Testis (tissue), 5 donors: ENCODE measurements around the gene ARHGEF10L. TPM values are rescaled to one million over a fixed set of nuclear protein-coding genes. Genes with fewer than 3 reads are reported as not detected.
"Not testable (repeated sequence)": the region's sequence is repeated elsewhere in the genome, so short reads cannot be mapped to it uniquely, and the experiment has no call there.

Experiments
- DNase-seq: peaks from one replicate; pipeline ENCODE4 v3.0.0-alpha.2; 2019
- H3K27ac ChIP-seq, 2 donors: fragments of 200-600 bp; sonication (generic); one replicate each; pipeline ENCODE4 v1.5.1; 2019
- H3K27me3 ChIP-seq: fragments of 200-600 bp; sonication (generic); one replicate; pipeline ENCODE4 v1.5.1; 2019
- H3K36me3 ChIP-seq: fragments of 200-600 bp; sonication (generic); one replicate; pipeline ENCODE4 v1.5.1; 2017; ENCODE audit warnings: low read depth; ENCODE audit errors: missing control alignments
- H3K4me1 ChIP-seq: fragments of 200-600 bp; sonication (generic); one replicate; pipeline ENCODE4 v1.5.1; 2019
- H3K4me3 ChIP-seq, 2 donors: fragments of 200-600 bp; sonication (generic); one replicate each; pipeline ENCODE4 v1.5.1; 2017 to 2019
- H3K9me3 ChIP-seq: fragments of 200-600 bp; sonication (generic); one replicate; pipeline ENCODE4 v1.5.1; 2017
- POLR2A ChIP-seq: fragments of 450-650 bp; IDR thresholded peaks from one replicate; pipeline ENCODE4 v1.6.1; 2017; ENCODE audit warnings: antibody characterized with exemption, mild to moderate bottlenecking, moderate library complexity
- WGBS, 2 donors: methylation state at CpG; one replicate each; pipeline ENCODE4 v1.1.5; 2018; 5-methylcytosine and 5-hydroxymethylcytosine counted together
- intact Hi-C: fragments of 100-400 bp; cut with DNase I; formaldehyde crosslinking; loops from one replicate; pipeline ENCODE4 v1.15.1; 2023; ENCODE audit warnings: low total_unique reads
- long read RNA-seq, 2 donors: transcript quantifications; one replicate each; lab custom pipeline, GENCODE V29; 2026
- polyA plus RNA-seq: library from polyadenylated mRNA; stranded (reverse); fragments of 350-450 nt; fragmentation: Illumina TruSeq; extraction: RNeasy Lipid Tissue Mini Kit (QIAGEN cat#74804); gene quantifications from one replicate; pipeline ENCODE4 v1.2.3, GENCODE V29; 2014; ENCODE audit warnings: low read depth, low replicate concordance; ENCODE audit not compliant: insufficient read depth
- total RNA-seq, 2 donors: library from RNA; depleted of rRNA; stranded (reverse); fragments of >200 nt; gene quantifications; one replicate each; pipeline ENCODE4 v1.2.3, GENCODE V29; 2016
- TF ChIP-seq, protein P1 (sequence below), 3 experiments: fragments of 450-650 bp in 2 of 3; fragments of 200-600 bp in 1 of 3; sonication (generic) in 1 of 3; IDR thresholded peaks; one replicate each; pipeline ENCODE4 v1.5.1; 2016 to 2019; ENCODE audit warnings: antibody characterized with exemption in 3 of 3, mild to moderate bottlenecking in 2 of 3, moderate library complexity in 1 of 3

ARHGEF10L gene, protein sequence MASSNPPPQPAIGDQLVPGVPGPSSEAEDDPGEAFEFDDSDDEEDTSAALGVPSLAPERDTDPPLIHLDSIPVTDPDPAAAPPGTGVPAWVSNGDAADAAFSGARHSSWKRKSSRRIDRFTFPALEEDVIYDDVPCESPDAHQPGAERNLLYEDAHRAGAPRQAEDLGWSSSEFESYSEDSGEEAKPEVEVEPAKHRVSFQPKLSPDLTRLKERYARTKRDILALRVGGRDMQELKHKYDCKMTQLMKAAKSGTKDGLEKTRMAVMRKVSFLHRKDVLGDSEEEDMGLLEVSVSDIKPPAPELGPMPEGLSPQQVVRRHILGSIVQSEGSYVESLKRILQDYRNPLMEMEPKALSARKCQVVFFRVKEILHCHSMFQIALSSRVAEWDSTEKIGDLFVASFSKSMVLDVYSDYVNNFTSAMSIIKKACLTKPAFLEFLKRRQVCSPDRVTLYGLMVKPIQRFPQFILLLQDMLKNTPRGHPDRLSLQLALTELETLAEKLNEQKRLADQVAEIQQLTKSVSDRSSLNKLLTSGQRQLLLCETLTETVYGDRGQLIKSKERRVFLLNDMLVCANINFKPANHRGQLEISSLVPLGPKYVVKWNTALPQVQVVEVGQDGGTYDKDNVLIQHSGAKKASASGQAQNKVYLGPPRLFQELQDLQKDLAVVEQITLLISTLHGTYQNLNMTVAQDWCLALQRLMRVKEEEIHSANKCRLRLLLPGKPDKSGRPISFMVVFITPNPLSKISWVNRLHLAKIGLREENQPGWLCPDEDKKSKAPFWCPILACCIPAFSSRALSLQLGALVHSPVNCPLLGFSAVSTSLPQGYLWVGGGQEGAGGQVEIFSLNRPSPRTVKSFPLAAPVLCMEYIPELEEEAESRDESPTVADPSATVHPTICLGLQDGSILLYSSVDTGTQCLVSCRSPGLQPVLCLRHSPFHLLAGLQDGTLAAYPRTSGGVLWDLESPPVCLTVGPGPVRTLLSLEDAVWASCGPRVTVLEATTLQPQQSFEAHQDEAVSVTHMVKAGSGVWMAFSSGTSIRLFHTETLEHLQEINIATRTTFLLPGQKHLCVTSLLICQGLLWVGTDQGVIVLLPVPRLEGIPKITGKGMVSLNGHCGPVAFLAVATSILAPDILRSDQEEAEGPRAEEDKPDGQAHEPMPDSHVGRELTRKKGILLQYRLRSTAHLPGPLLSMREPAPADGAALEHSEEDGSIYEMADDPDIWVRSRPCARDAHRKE (N-terminal part only)
- total RNA-seq (10 to 100 TPM; 18.4 to 20.3 TPM), polyA plus RNA-seq (13.5 TPM)
- long read RNA-seq, donor 1, full-length matches to known transcripts: 4 of 4 reads
- long read RNA-seq, donor 1, partial matches to known transcripts: 0 of 4 reads
- long read RNA-seq, donor 1, other reads (novel, unspliced or antisense): 0 of 4 reads
- long read RNA-seq, donor 2, partial matches to known transcripts: 5 of 5 reads
- long read RNA-seq, donor 2, other reads (novel, unspliced or antisense): 0 of 5 reads

DNA sequence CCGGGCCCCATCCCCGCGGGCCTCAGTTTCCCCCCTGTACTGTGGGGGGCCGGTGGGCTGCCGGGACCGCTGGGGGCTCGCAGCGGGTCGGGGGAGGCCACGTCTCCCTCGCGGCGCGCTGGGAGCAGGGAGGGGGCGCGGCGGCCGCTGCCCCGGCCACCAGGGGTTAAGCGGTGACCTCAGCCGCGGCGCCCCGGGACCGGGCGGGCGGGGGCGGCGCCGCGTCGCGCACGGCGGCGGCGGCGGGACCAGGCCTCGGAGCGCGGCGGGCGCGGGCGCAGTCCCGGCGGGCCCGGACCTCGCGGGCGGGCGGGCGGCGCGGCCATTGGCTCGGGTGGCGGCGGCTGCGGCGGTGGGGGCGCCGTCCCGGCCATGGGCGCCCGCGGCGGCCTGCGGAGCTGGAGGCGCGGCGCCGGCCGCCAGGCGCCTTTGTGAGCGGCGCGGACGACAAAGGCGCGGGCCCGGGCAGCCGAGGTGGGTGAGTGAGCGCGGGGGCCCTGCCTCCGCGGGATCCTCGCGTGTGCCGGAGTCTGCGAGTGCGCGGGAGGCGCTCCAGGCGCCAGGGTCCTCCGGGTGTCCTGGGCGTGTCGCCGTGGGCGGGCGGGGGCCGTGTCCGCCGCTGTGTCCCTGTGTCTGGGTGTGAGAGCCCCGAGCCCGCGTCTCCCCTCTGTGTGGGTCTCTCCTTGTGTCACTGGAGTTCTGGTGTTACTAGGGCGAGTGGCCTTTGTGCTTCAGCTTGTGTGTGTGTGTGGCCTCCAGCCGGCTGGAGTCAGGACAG lies at the start of gene ARHGEF10L:
TSS of gene ARHGEF10L (plus strand) at position 222 of the 778 bp plus-strand sequence. CDS start 40,898 bp downstream, outside the sequence.
- no peaks in the 10 kb centered on the region for H3K9me3 ChIP-seq
- H3K27ac ChIP-seq: peak within 1 kb of the TSS; percentile 75 to 87
- H3K36me3 ChIP-seq: no peaks in the 10 kb centered on the region
- intact Hi-C loops: no loop called here
- peaks cover 22% of the 10 kb centered on the region for H3K4me1 ChIP-seq
- TF ChIP-seq, protein P1, sequence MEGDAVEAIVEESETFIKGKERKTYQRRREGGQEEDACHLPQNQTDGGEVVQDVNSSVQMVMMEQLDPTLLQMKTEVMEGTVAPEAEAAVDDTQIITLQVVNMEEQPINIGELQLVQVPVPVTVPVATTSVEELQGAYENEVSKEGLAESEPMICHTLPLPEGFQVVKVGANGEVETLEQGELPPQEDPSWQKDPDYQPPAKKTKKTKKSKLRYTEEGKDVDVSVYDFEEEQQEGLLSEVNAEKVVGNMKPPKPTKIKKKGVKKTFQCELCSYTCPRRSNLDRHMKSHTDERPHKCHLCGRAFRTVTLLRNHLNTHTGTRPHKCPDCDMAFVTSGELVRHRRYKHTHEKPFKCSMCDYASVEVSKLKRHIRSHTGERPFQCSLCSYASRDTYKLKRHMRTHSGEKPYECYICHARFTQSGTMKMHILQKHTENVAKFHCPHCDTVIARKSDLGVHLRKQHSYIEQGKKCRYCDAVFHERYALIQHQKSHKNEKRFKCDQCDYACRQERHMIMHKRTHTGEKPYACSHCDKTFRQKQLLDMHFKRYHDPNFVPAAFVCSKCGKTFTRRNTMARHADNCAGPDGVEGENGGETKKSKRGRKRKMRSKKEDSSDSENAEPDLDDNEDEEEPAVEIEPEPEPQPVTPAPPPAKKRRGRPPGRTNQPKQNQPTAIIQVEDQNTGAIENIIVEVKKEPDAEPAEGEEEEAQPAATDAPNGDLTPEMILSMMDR (IDR thresholded peaks at IDR 0.05): no peak
- no peak for TF ChIP-seq POLR2A
- no peaks in the 10 kb centered on the region for H3K27me3 ChIP-seq
- H3K4me3 ChIP-seq: peak within 1 kb of the TSS; percentile 67 to 74
- 0 to 1% methylated on average over 9 to 50 of the region's 108 CpGs for WGBS, 2 donors
- DNase-seq: peak; percentile 32

DNA sequence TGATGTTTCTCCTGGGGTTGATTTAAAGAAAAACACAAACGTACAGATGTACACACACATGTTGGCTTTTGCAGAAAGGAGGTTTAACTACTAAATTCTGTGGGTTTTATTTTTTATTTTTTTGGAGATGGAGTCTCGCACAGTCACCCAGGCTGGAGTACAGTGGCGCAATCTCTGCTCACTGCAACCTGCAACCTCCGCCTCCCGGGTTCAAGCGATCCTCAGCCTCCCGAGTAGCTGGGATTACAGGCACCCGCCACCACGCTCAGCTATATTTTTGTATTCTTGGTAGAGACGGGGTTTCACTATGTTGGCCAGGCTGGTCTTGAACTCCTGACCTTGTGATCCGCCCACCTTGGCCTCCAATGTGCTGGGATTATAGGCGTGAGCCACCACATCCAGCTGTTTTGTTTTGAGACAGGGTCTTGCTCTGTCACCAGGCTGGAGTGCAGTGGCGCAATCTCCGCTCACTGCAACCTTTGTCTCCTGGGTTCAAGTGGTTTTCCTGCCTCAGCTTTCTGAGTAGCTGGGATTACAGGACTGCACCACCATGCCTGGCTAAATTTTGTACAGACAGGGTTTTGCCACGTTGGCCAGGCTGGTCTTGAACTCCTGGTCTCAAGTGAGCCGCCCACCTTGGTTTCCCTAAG lies 49.6 kb upstream of the ARHGEF10L start:
- H3K9me3 ChIP-seq, DNase-seq, H3K4me3 ChIP-seq, intact Hi-C loops, H3K27me3 ChIP-seq, H3K36me3 ChIP-seq, H3K4me1 ChIP-seq, H3K27ac ChIP-seq: not testable (repeated sequence)
- 90 to 92% methylated on average over 16 of the region's 16 CpGs for WGBS, 2 donors

DNA sequence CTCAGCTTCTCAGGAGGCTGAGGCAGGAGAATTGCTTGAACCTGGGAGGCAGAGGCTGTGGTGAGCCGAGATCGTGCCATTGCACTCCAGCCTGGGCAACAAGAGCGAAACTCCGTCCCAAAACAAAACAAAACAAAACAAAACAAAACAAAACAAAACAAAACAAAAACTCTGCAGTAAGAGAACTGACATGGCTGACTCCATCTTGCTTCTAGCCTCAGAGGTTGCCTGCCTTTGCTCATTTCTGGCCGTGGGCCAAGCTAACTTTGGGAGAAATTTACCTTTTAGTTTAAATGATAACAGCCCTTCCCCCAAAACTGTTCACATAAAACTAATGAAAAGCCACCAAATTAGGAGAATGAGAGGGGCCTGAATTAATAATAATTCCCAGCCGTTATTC lies 48.8 kb upstream of the ARHGEF10L start:
- H3K27me3 ChIP-seq, intact Hi-C loops: not testable (repeated sequence)
- WGBS, 2 donors: 85 to 88% methylated on average over 6 of the region's 6 CpGs

DNA sequence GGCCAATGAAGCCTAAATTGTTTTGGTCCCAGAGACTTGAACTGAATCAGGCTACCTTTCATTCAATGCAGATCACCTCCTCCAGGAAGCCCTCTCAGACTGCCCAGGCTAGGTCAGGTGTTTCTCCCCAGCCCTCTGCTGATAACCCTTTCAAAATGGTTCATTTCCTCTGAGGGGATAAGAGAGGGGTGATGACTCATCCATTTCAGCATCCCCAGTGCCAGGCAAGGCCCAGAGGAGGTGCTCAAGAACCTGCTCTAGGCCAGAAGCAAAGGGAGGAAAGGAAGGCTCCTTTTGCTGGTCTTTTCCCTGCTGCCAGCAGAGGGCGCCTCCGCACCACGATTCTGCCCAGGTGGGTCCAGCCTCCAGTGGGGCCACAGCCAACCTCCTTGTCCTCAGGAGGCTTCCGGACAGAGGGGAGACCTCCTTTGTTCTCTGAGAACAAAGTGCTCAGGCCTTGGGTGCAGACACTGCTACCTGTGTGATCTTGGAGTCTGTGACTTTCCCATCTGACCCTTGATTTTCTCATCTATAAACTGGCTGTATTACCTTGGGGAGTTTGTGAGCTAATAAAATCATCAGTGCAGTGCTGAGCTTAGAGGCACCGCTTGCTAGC lies 45.3 kb upstream of the ARHGEF10L start:
- WGBS, 2 donors: 39% methylated on average over 5 of the region's 5 CpGs
- H3K36me3 ChIP-seq: no peaks in the 10 kb centered on the region
- intact Hi-C loops: no loop called here
- peak; percentile 72 for DNase-seq
- no peak overlapping the region for H3K27ac ChIP-seq
- H3K9me3 ChIP-seq: no peaks in the 10 kb centered on the region
- no peaks in the 10 kb centered on the region for H3K4me1 ChIP-seq
- no peaks in the 10 kb centered on the region for H3K27me3 ChIP-seq
- TF ChIP-seq POLR2A: no peak
- TF ChIP-seq, protein P1 (IDR thresholded peaks at IDR 0.05): peak; percentile 47 to 78 (median 68)
- no peak overlapping the region for H3K4me3 ChIP-seq

More for the DNA sequence above, 48.8 kb upstream of the ARHGEF10L start:
- not testable (repeated sequence) for H3K4me3 ChIP-seq, H3K36me3 ChIP-seq, H3K4me1 ChIP-seq, H3K9me3 ChIP-seq, H3K27ac ChIP-seq, DNase-seq
